Stimulated activated CD8-positive, alpha-beta memory T cell treated with anti-CD3 and anti-CD28 coated beads, Interleukin-7, amount 100 ng/mL, for 24 hours (primary cell): ENCODE results near the gene ANXA7.
"Not testable (repeated sequence)": the region's sequence is repeated elsewhere in the genome, so short reads cannot be mapped to it uniquely, and the experiment has no call there.

Experiments
- DNase-seq: peaks from one replicate; pipeline ENCODE4 v3.0.0-alpha.2; 2020; ENCODE audit warnings: low read depth

ANXA7 gene

DNA sequence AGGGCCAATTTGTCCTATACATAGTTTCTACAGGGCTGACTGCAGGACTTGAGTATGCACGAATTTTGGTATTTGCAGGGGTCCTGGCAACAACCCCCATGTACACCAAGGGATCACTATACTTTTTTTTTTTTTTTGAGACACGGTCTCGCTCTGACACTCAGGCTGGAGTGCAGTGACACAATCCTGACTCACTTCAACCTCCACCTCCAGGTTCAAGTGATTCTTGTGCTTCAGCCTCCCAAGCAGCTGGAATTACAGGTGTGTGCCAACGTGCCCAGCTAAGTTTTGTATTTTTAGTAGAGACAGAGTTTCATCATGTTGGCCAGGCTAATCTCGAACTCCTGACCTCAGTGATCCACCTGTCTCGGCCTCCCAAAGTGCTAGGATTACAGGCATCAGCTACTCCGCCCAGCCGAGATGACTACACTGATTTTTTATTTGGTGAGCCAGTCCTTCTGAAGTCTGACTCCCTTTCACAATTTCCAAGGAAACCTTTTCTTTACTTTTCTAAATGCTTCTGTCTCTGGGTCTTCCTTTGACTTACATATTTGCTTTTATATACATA, 75.0 kb downstream of the ANXA7 start:
- DNase-seq: no peak

DNA sequence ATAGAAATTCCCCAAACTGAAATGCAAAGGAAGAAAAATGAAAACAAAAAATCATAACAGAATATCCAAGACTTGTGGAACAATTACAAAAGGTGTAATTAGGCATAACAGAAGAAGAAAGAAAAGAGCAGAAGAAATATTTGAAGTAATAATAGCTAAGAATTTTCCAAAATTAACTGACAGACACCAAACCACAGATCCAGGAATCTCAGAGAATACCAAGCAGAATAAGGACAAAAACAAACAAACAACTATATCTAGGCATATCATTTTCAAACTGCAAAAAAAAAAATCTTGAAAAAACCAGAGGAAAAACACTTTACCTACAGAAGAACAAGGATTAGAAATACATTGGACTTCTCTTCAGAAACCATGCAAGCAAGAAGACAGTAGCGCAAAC, 80.7 kb downstream of the ANXA7 start:
- no peak for DNase-seq

DNA sequence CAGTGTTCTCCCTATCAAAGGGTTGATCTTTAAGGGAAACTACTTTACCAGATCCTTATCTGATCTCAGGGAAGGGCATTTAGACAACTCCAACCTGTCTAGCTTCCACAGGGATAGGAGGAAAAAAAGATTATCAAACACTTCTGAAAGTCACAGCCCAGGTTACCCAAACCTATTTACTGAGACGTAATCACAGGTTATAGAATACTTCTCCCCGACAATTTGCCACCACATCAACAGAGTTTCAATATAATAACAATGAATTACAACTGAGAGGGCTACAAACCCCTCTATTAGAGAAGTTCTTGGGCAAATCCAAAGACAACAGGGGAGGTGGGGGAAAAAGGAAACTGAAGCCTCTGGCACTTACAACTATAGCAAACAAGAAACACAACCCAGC, 81.5 kb downstream of the ANXA7 start:
- no peak for DNase-seq

DNA sequence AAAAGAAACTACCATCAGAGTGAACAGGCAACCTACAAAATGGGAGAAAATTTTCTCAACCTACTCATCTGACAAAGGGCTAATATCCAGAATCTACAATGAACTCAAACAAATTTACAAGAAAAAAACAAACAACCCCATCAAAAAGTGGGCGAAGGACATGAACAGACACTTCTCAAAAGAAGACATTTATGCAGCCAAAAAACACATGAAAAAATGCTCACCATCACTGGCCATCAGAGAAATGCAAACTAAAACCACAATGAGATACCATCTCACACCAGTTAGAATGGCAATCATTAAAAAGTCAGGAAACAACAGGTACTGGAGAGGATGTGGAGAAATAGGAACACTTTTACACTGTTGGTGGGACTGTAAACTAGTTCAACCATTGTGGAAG, 85.3 kb downstream of the ANXA7 start:
- DNase-seq: not testable (repeated sequence)

DNA sequence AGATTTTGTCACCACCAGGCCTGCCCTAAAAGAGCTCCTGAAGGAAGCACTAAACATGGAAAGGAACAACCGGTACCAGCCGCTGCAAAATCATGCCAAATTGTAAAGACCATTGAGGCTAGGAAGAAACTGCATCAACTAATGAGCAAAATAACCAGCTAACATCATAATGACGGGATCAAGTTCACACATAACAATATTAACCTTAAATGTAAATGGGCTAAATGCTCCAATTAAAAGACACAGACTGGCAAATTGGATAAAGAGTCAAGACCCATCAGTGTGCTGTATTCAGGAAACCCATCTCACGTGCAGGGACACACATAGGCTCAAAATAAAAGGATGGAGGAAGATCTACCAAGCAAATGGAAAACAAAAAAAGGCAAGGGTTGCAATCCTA, 88.6 kb downstream of the ANXA7 start:
- DNase-seq: not testable (repeated sequence)
